HEK293T (cell line): Measurements from ENCODE around the gene QSOX2.

Source experiments
- CTCF ChIA-PET: fragments of 350-600 bp; formaldehyde crosslinking; extraction: SDS; loops from one replicate; lab custom pipeline; 2021; ENCODE audit warnings: antibody characterized with exemption, inconsistent platforms; lab: Yijun Ruan, JAX
- POLR2A ChIA-PET: fragments of 350-600 bp; formaldehyde crosslinking; extraction: SDS; loops from one replicate; lab custom pipeline; 2020; ENCODE audit warnings: antibody characterized with exemption, inconsistent platforms; lab: Yijun Ruan, JAX
- DNase-seq: peaks from one replicate; pipeline ENCODE4 v3.0.0; 2012; ENCODE audit warnings: mixed read lengths; ENCODE audit errors: extremely low spot score
- ARNT ChIP-seq: fragments of 450-650 bp; IDR thresholded peaks from 2 replicates; pipeline ENCODE4 v1.6.1; 2017; ENCODE audit warnings: mild to moderate bottlenecking
- BHLHE40 ChIP-seq: fragments of 450-650 bp; IDR thresholded peaks from 2 replicates; pipeline ENCODE4 v1.6.1; 2016; ENCODE audit warnings: mild to moderate bottlenecking, moderate library complexity, borderline replicate concordance
- CTBP1 ChIP-seq: fragments of 450-650 bp; IDR thresholded peaks from 2 replicates; pipeline ENCODE4 v1.6.1; 2016; ENCODE audit warnings: borderline replicate concordance
- ELF4 ChIP-seq: fragments of 450-650 bp; IDR thresholded peaks from 2 replicates; pipeline ENCODE4 v1.6.1; 2017; ENCODE audit warnings: antibody characterized with exemption
- FOXA1 ChIP-seq: fragments of 450-650 bp; IDR thresholded peaks from 2 replicates; pipeline ENCODE4 v1.6.1; 2016; ENCODE audit warnings: mild to moderate bottlenecking
- FOXK2 ChIP-seq: fragments of 450-650 bp; IDR thresholded peaks from 2 replicates; pipeline ENCODE4 v1.6.1; 2016; ENCODE audit warnings: mild to moderate bottlenecking
- FOXM1 ChIP-seq: fragments of 450-650 bp; IDR thresholded peaks from 2 replicates; pipeline ENCODE4 v1.6.1; 2017; ENCODE audit warnings: mild to moderate bottlenecking, borderline replicate concordance
- HDGF ChIP-seq: fragments of 450-650 bp; IDR thresholded peaks from 2 replicates; pipeline ENCODE4 v1.6.1; 2017; ENCODE audit warnings: antibody characterized with exemption, borderline replicate concordance
- L3MBTL2 ChIP-seq: fragments of 450-650 bp; conservative IDR thresholded peaks from 2 replicates; pipeline ENCODE4 v1.6.1; 2016; ENCODE audit warnings: mild to moderate bottlenecking
- LEF1 ChIP-seq: fragments of 450-650 bp; IDR thresholded peaks from 2 replicates; pipeline ENCODE4 v1.6.1; 2017; ENCODE audit warnings: mild to moderate bottlenecking, borderline replicate concordance
- NFRKB ChIP-seq: fragments of 450-650 bp; IDR thresholded peaks from 2 replicates; pipeline ENCODE4 v1.6.1; 2016; ENCODE audit warnings: mild to moderate bottlenecking, moderate library complexity
- SP1 ChIP-seq: fragments of 450-650 bp; IDR thresholded peaks from 2 replicates; pipeline ENCODE4 v1.6.1; 2017
- SUZ12 ChIP-seq: fragments of 450-650 bp; IDR thresholded peaks from 2 replicates; pipeline ENCODE4 v1.6.1; 2016; ENCODE audit warnings: mild to moderate bottlenecking
- TARDBP ChIP-seq: fragments of 450-650 bp; IDR thresholded peaks from 2 replicates; pipeline ENCODE4 v1.6.1; 2016
- ZNF384 ChIP-seq: fragments of 450-650 bp; IDR thresholded peaks from 2 replicates; pipeline ENCODE4 v1.6.1; 2016
- TF ChIP-seq, protein P1 (sequence below): fragments of 450-650 bp; IDR thresholded peaks from 2 replicates; pipeline ENCODE4 v1.6.1; 2016

The QSOX2 gene

DNA sequence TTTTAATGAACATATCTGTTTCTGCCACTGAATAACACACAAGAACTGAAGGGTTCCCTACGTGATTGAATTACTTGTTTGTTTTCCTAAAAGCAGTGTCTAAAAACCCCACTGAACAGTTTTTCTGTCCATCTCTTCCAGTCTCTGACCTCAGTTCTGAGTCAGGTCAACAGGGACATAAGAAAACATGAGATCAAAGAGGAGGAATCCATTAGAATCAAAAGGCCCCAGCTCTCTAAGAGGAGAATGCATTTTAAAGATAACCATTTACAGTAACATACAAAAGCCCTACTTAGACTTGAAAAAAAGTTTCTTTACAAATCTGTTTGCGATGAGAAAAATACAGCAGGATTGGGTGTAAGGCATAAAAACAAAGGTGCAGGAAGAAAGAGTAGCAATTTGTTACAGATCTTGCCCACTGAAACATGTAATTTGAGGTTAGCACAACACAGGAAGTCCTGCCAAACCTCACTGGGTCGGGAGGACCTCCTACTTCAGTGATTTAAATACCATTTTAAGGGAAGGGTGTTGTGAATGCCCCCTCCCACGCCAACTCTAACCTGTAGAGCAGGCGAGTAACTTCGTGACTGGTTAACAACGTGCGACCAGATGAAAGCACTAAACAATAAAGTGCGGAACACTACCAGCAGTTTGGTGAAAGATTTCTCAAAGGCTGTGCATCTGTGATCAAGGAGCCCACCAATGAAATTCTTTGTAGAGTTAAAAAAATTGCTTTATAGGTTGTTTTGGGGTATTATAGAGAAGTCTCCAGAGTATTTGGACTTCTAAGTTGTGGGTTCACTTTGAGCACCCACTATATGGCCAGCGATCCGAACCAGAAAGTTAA, 1.3 kb downstream of the QSOX2 start:
- TF ChIP-seq CTBP1, result no peak
- TF ChIP-seq, protein P1, sequence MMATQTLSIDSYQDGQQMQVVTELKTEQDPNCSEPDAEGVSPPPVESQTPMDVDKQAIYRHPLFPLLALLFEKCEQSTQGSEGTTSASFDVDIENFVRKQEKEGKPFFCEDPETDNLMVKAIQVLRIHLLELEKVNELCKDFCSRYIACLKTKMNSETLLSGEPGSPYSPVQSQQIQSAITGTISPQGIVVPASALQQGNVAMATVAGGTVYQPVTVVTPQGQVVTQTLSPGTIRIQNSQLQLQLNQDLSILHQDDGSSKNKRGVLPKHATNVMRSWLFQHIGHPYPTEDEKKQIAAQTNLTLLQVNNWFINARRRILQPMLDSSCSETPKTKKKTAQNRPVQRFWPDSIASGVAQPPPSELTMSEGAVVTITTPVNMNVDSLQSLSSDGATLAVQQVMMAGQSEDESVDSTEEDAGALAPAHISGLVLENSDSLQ, result no peak
- no peak for TF ChIP-seq BHLHE40
- TF ChIP-seq HDGF, result no peak
- no peak for TF ChIP-seq L3MBTL2
- no peak for TF ChIP-seq FOXA1
- CTCF ChIA-PET, result no interaction called here
- no peak for DNase-seq
- POLR2A ChIA-PET, result interaction anchor here (1.2 kb wide), 1 partner anchor 23 kb away, joined by 4 read pairs; no protein-coding TSS in a partner anchor

DNA sequence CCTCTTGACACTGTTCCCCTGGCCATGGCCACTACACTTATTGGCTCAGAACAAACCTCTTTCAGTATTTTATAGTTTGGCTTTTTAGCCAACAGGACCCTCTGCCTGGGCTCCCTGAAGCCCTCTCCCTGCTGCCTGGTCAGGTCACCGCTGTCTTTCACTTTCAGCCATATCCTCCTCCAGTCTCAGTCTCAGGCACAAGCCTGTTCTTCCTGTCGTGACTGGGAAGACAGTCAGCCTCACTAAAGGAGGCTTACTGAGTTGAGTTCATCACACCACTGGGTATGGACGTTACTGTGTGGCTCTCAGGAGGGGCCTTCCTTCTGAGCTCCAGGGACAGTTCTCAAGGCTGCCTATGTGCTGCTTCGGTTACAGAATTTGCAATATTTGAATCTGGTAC, 2.0 kb downstream of the QSOX2 start:
- DNase-seq, result no peak

DNA sequence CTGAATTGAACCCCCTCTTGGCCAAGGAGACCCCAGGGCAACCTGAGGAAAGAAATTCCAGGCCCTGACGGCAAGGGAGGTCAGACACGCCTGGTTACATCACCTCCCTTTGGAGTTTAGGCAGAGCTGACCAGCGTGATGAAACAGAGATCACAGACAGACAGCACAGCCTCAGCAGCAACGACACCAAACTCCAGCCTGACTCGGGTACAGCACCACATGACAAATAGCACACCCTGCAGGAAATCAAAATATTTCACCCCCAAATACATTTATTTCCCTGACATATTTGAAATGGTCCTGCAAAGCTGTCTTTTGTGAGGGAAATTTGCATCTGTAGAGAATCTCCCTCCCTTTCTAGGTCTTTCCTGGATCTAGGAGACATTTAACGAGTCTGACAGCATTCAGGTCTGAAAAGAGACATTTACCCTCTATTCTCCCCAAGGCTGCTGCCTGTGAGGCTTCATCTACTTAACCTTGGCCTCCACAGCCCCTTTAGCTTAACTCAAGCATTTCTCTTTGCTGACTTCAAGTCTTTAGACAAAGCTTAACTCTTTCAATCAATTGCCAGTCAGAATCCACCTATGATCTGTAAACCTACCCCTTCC, 2.6 kb downstream of the QSOX2 start:
- POLR2A ChIA-PET, result interaction anchor here (0.9 to 1.2 kb wide), 2 partner anchors 25 to 827 kb away, joined by 3 to 4 read pairs; partner anchors contain the start of gene SAPCD2
- TF ChIP-seq FOXM1 (no peak), HDGF (no peak), CTBP1 (no peak), TARDBP (no peak), FOXA1 (no peak)
- CTCF ChIA-PET, result interaction anchor here (0.7 kb wide), 1 partner anchor 36 kb away, joined by 3 read pairs; no protein-coding TSS in a partner anchor
- DNase-seq, result no peak

More for the DNA sequence above, 2.0 kb downstream of the QSOX2 start:
- TF ChIP-seq LEF1 (no peak), ZNF384 (no peak), FOXA1 (no peak), ARNT (no peak), CTBP1 (no peak), FOXM1 (no peak), BHLHE40 (no peak), TARDBP (no peak), SP1 (no peak), NFRKB (no peak), HDGF (no peak)
- TF ChIP-seq, protein P1, result no peak
- CTCF ChIA-PET, result no interaction called here
- POLR2A ChIA-PET, result interaction anchor here (1.2 kb wide), 1 partner anchor 24 kb away, joined by 4 read pairs; no protein-coding TSS in a partner anchor

DNA sequence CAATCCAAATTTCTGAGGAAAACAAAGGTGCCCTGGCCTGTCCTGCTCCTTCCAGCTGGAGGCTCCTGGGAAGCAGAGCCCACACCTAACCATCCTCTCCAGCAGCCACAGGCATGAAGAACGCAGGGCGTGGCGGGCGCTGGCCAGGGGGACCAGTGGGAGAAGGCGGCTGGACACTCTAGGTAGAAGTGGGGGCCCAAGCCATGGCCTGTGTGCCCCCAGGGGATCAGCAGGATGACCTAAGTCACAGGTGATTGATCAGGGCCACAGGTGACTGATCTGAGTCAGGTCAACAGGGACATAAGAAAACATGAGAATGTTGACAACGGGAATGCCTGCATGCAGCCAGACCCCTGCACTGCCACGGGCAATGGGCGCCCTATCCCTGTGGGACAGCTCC, 3.4 kb downstream of the QSOX2 start:
- DNase-seq, result no peak
- CTCF ChIA-PET, result interaction anchor here (0.7 kb wide), 1 partner anchor 37 kb away, joined by 3 read pairs; no protein-coding TSS in a partner anchor
- POLR2A ChIA-PET, result interaction anchor here (0.9 kb wide), 1 partner anchor 828 kb away, joined by 3 read pairs; the partner anchor contains the start of gene SAPCD2
- TF ChIP-seq SUZ12 (no peak), NFRKB (no peak), BHLHE40 (no peak), HDGF (no peak), FOXA1 (no peak), LEF1 (no peak), SP1 (no peak), L3MBTL2 (no peak)

DNA sequence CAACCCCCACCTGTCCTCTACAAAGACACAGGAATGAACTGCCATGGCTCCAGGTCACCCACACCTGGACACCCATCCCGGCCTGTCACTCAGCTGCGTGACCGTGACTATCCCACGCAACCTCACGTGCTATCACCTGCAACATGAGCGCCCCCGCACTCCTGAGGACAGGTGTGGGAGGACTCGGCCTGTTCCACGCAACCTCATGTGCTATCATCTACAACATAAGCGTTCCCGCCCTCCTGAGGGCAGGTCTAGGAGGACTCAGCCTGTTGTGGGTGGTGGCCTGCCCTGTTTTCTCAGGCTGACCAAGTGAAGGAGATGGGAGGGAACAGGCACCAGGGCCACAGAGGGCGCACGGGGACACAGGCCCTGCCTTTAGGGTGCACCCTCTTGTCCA, 4.1 kb downstream of the QSOX2 start:
- CTCF ChIA-PET, result no interaction called here
- no peak for TF ChIP-seq L3MBTL2
- no peak for TF ChIP-seq BHLHE40
- no peak for TF ChIP-seq ELF4
- no peak for TF ChIP-seq SP1
- no peak for TF ChIP-seq SUZ12
- TF ChIP-seq TARDBP, result no peak
- no peak for TF ChIP-seq CTBP1
- TF ChIP-seq NFRKB, result no peak
- TF ChIP-seq FOXK2, result no peak
- no peak for TF ChIP-seq HDGF
- TF ChIP-seq FOXM1, result no peak
- TF ChIP-seq, protein P1, result no peak
- no peak for TF ChIP-seq ZNF384
- TF ChIP-seq LEF1, result no peak
- TF ChIP-seq FOXA1, result no peak
- no peak for TF ChIP-seq ARNT
- POLR2A ChIA-PET, result no interaction called here
- DNase-seq, result no peak

DNA sequence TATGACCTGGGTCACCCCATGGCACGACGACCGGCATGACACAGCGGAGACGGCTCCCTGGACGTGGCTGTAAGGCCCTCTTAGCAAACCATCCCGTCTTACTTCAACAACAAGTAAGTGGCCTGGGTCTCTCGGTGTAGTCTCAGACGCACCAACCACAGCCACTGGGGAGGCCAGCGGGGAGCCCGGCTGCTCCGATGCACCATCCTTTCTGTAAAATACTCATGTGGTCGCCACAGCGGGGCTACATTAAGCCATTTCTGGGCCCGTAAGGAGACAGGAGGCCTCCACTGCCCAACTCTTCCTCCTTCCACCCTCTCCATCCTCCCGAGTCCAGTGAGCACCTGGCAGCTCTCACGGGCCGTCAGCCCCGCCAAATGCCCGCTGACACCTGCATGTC, 4.7 kb downstream of the QSOX2 start:
- no peak for DNase-seq
- CTCF ChIA-PET, result no interaction called here
- POLR2A ChIA-PET, result interaction anchor here (0.9 kb wide), 1 partner anchor 10 kb away, joined by 4 read pairs; no protein-coding TSS in a partner anchor
- no peak for TF ChIP-seq FOXM1
- TF ChIP-seq, protein P1, result no peak
- TF ChIP-seq L3MBTL2, result no peak
- TF ChIP-seq ELF4, result no peak
- no peak for TF ChIP-seq SP1
- TF ChIP-seq ZNF384, result no peak
- no peak for TF ChIP-seq NFRKB
- TF ChIP-seq HDGF, result no peak
- no peak for TF ChIP-seq TARDBP
- no peak for TF ChIP-seq CTBP1
- TF ChIP-seq LEF1, result no peak
- TF ChIP-seq FOXA1, result no peak
- TF ChIP-seq FOXK2, result no peak
- TF ChIP-seq ARNT, result no peak
- TF ChIP-seq SUZ12, result no peak
- no peak for TF ChIP-seq BHLHE40
